Measurements from ENCODE around the gene UACA.
"Not testable (repeated sequence)": the region's sequence is repeated elsewhere in the genome, so short reads cannot be mapped to it uniquely, and the experiment has no call there.

UACA gene

GRCh38 chr15:70663069-70663468 is 100.3 kb downstream of the UACA start:
- DNase-seq (ENCODE audit: low read depth), result not testable (repeated sequence)

DNA sequence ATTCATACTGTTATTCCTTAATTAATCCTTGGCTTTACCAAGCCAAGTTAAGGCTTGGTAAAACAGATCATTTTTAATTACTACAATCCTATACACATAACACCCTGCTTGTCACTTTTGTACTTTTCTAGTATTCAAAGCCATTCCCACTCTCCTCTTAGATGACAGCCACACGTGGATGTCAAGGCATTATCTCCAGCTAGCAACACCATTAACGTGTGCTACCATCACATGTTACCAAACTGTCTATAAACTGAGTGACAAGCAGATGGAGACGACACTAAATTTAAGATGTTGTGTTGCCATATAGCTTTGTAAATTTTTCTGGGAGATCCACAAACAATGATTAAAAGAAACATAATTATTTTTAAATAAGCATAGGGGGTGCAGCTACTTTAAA is 103.7 kb downstream of the UACA start:
- no peak for DNase-seq (ENCODE audit: low read depth)

- no peak for DNase-seq (ENCODE audit: low read depth)
Observed at GRCh38 chr15:70658641-70659040, 104.7 kb downstream of the UACA start.

DNA sequence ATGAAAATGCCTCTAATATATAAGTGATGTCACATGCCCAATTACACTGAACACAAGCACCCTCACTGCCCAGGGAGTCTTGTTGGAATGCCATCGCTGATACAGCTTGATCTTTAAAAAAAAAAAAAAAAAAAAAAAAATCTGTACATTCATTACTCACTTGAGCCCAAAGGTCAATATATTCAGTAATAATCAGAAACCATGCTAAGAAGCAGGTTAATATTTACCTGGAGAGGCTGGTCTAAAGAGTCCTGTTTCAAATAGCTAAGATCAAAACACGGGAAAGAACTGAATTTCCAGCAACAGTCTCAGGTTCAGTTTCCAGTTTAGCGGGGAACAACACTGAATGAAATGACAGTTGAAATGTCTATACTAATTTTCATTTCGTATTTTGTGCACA is 109.9 kb downstream of the UACA start:
- no peak for DNase-seq (ENCODE audit: low read depth)

GRCh38 chr15:70652341-70652740 is 111.0 kb downstream of the UACA start:
- DNase-seq (ENCODE audit: low read depth), result no peak

- no peak for DNase-seq (ENCODE audit: low read depth)
Observed at GRCh38 chr15:70651303-70651845, 112.0 kb downstream of the UACA start.

DNA sequence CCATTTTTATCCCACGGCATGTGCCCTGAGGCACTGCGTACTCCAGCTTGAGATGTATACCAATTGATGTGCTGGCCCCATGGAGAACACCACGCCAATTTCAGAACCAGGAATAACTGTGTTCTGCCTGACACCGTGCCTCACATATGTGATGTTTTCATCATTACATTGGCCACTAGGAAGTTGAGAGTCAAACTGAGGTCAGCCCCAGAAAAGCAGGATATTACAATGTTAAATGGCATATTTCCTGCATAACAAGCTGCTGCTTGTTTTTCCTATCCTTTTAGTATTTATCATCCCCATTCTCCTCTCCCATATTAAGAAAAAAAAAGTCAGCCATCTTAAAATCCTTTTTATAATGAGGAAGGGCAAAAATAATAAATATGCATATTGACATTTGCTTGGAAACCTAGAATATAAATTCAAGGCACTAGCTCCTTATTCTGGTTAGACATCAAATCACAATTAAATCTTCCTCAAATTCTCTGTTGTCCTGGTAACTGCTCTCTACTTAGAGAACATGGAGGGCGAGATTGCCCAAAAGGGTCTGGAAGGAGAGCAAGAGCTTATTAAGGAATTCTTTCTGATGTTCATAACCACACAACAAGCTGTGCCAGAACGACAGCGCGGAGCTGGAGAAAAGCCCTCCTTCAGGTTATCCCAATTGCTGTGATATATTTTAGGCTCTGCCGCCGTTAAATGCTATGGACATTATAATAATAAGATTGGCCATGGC is 112.6 kb downstream of the UACA start:
- DNase-seq (ENCODE audit: low read depth), result no peak

DNA sequence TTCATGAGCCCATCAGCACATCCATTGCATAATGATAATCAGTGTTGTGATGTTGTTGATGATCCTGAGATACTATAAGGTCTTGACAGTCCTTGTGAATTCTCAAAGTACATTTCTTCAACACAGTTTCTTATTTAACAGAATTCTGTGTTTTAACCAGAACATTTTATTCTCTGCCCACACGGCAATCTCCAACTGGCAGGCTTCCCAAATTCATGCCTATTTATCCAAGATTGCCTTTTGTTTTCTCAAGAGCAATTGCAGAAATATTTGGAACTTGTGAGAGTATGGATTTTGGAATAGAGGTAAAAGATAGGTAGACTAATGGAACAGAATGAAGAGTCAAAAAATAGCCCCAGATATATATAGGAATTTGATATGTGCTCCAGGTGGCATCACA is 116.0 kb downstream of the UACA start:
- no peak for DNase-seq (ENCODE audit: low read depth)

DNA sequence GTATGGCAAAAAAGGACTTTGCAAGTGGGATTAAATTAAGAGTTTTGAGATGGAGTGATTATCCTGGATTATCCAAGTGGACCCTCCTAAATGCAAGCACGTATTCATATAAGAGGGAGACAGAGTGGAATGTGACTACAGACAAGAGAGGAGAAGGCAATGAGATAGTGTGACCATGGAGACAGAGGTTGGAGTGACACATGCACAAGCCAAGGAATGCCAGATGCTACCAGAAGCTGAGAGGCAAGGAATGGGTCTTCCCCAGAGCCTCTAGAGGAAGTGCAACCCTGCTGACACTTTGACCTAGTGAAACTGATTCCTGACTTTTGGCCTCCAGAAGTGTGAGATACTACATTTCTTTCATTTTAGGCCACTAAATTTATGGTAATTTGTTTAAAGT is 117.2 kb downstream of the UACA start:
- no peak for DNase-seq (ENCODE audit: low read depth)

GRCh38 chr15:70643783-70644125 is 119.6 kb downstream of the UACA start:
- no peak for DNase-seq (ENCODE audit: low read depth)

GRCh38 chr15:70643106-70643782 is 120.1 kb downstream of the UACA start:
- no peak for DNase-seq (ENCODE audit: low read depth)

- DNase-seq (ENCODE audit: low read depth), result no peak
Observed at GRCh38 chr15:70636540-70637165, 126.7 kb downstream of the UACA start.

DNA sequence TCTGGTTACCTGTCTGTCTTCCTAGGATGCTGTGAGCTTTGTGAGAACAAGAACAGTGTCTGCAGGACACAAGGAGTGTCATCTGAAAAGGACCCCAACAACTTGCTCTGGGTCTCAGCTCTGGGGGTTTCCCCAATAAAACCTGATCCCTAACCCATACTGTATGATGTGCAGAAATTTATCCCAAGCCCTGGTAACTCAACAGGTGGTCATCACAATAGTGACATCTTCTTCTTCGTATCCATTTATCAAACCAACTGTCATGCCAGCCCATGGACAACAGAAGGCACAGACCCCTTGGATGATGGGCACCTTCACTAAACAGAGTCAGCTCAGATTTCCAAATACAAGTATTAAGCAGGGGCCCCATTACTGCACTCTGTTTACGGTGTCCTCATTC is 127.5 kb downstream of the UACA start:
- DNase-seq (ENCODE audit: low read depth), result no peak

DNA sequence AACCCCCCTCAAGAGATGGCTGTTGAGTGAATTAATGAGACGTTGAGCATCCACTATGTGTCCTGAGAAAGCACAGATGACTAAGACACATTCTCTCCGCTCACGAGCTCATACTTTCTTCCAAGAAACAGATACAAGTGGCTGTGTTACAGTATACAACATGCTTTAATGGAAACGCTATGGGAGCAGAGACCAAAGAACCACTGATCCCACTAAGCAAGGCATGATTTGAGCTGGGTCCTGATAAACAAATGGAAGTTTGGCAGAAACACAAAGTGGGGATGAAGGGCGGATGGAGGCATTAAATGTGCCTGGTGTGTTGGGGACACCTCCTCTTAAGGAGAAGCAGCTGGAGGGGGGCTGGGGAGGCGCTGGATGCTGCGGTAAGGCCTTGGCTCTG is 129.4 kb downstream of the UACA start:
- DNase-seq (ENCODE audit: low read depth), result no peak

GRCh38 chr15:70633103-70633831 is 130.1 kb downstream of the UACA start:
- DNase-seq (ENCODE audit: low read depth), result no peak

GRCh38 chr15:70632491-70633102 is 130.8 kb downstream of the UACA start:
- DNase-seq (ENCODE audit: low read depth), result no peak

DNA sequence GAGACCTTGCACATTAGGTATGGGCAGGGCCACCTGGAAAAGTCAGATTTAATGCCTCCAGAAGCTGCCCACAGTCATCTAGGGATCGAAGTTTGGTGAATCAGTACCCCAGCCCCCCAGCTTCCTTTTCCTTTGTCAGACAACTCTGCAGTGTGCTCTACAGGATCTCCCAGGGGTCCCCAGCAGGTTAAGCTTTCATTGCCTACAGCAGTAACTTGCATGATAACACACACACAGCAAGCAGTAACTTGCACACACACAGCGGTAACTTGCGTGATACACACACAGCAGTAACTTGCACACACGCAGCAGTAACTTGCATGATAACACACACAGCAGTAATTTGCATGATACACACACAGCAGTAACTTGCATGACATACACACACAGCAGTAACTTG is 131.3 kb downstream of the UACA start:
- no peak for DNase-seq (ENCODE audit: low read depth)

DNA sequence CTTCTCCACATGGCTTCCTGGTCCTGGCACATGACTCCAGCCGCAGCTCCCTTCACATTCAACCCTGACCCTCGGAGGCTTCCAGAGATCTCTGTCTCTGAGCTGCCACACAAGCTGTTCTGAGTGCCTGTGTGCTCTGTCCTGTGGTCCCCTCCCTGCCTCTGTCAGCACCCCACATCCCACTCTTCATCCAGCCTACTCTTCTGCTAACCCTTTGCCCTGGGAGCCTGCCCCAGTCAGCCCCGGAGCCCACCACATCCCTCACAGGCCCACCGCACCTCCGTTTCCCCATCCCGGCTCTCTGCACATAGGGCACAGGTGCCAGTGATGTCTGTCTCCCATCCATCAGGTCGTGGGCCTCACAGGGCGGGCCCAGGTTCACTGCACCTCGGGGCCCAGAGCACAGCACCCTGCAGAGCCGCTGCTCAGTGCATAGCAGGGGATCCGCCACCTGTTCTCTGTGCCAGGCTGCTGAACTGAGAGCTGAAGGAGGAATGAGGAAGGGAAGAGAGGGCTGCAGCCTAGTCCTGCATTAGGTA is 133.6 kb downstream of the UACA start:
- DNase-seq (ENCODE audit: low read depth), result no peak

DNA sequence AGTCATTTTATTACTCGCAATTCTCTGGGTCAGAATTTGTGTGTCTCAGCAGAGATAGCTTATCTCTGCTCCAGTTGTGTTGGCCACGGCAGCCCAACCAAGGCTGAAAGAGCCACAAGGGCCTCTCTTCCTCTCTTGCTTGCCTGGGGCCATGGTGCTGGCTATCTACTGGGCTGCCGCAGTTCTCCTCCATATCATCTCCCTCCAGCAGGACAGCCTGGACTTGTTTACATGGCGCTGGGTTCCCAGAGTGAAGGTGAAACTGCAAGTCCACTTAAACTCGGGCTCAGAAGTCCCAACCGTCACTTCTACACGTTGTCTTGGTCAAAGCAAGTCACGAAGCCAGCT is 134.8 kb downstream of the UACA start:
- no peak for DNase-seq (ENCODE audit: low read depth)

GRCh38 chr15:70627734-70628548 is 135.4 kb downstream of the UACA start:
- no peak for DNase-seq (ENCODE audit: low read depth)

DNA sequence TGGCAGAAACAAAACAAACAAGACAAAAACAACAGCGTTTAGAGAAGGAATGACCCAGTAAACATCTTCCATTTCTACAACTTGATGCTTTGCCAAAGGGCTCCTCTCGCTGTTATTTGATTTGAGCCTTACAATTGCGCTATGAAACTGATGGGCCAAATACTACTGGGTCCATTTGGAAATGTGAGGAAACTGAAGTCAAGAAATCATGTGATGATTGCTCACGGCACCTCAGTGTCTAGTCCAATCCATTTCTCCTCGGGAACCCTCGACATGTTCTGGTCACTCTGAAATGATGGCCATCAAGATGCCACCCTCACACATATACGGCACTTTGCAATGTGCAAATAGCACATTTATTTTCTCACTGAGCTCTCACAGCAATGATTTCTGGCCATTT is 136.0 kb downstream of the UACA start:
- no peak for DNase-seq (ENCODE audit: low read depth)

Measured in activated T-helper 9 cell treated with anti-CD3 and anti-CD28 coated beads, Interleukin-2, amount 50 U/mL, for 16 hours (primary cell).